GM21390 (cell line): ENCODE results near the gene BRD4.
"Not testable (repeated sequence)": the region's sequence is repeated elsewhere in the genome, so short reads cannot be mapped to it uniquely, and the experiment has no call there.

Source experiments
- ATAC-seq: cut with Tn5 transposase; IDR thresholded peaks from one replicate; pipeline ENCODE4 v1.9.1; 2021; ENCODE audit not compliant: unreplicated experiment

The BRD4 gene

GRCh38 chr19:15363048-15363447, 30.7 kb upstream of the BRD4 start:
- not testable (repeated sequence) for ATAC-seq

GRCh38 chr19:15360015-15360414, 27.7 kb upstream of the BRD4 start:
- ATAC-seq: not testable (repeated sequence)

- ATAC-seq: no peak
These were observed 26.6 kb upstream of the BRD4 start for GRCh38 chr19:15358918-15359317.

GRCh38 chr19:15357906-15358305, 25.6 kb upstream of the BRD4 start:
- no peak for ATAC-seq

- no peak for ATAC-seq
These were observed 22.4 kb upstream of the BRD4 start for GRCh38 chr19:15354566-15355296.

GRCh38 chr19:15353908-15354307, 21.6 kb upstream of the BRD4 start:
- no peak for ATAC-seq

GRCh38 chr19:15352535-15352934, 20.2 kb upstream of the BRD4 start:
- ATAC-seq: not testable (repeated sequence)

- ATAC-seq: not testable (repeated sequence)
These were observed 9.0 kb upstream of the BRD4 start for GRCh38 chr19:15341328-15341727.

GRCh38 chr19:15340086-15340485, 7.7 kb upstream of the BRD4 start:
- ATAC-seq: no peak

- no peak for ATAC-seq
These were observed 4.9 kb upstream of the BRD4 start for GRCh38 chr19:15337202-15337601.

- ATAC-seq: not testable (repeated sequence)
These were observed 3.7 kb upstream of the BRD4 start for GRCh38 chr19:15335992-15336391.

- ATAC-seq: no peak
These were observed 674 bp downstream of the BRD4 start for GRCh38 chr19:15331419-15332310.

GRCh38 chr19:15330801-15331418, 1.4 kb downstream of the BRD4 start:
- no peak for ATAC-seq

- ATAC-seq: no peak
These were observed 4.0 kb downstream of the BRD4 start for GRCh38 chr19:15328312-15328711.

GRCh38 chr19:15324791-15325519, 7.4 kb downstream of the BRD4 start:
- no peak for ATAC-seq

- no peak for ATAC-seq
These were observed 8.7 kb downstream of the BRD4 start for GRCh38 chr19:15323496-15324235.

GRCh38 chr19:15321739-15322138, 10.6 kb downstream of the BRD4 start:
- ATAC-seq: no peak

GRCh38 chr19:15320116-15320515, 12.2 kb downstream of the BRD4 start:
- no peak for ATAC-seq

- no peak for ATAC-seq
These were observed 14.1 kb downstream of the BRD4 start for GRCh38 chr19:15318241-15318691.

- no peak for ATAC-seq
These were observed 14.8 kb downstream of the BRD4 start for GRCh38 chr19:15317392-15318071.
